Endothelial cell of umbilical vein (primary cell): Measurements from ENCODE around the gene APBA2.

Experiments used
- EZH2 ChIP-seq: IDR thresholded peaks from 2 replicates; pipeline ENCODE4 v1.6.1; 2012; ENCODE audit warnings: borderline replicate concordance, low read depth, mild to moderate bottlenecking, moderate library complexity, low read length, inconsistent platforms; ENCODE audit not compliant: severe bottlenecking
- GATA2 ChIP-seq: IDR thresholded peaks from 2 replicates; pipeline ENCODE4 v1.7.0; 2011; ENCODE audit warnings: low read depth, mild to moderate bottlenecking, moderate library complexity, mixed read lengths, low read length; ENCODE audit not compliant: insufficient read length, insufficient read depth
- POLR2A ChIP-seq: IDR thresholded peaks from 2 replicates; pipeline ENCODE4 v1.6.1; 2012; ENCODE audit warnings: low read depth, mild to moderate bottlenecking, control low read depth, low read length
- POLR2AphosphoS5 ChIP-seq: IDR thresholded peaks from 2 replicates; pipeline ENCODE4 v1.6.1; 2012; ENCODE audit warnings: low read depth, mild to moderate bottlenecking, control low read depth, low read length, moderate library complexity; ENCODE audit not compliant: insufficient read depth
- TF ChIP-seq, protein P1 (sequence below), 2 donors: IDR thresholded peaks; 1 replicate in 1 of 2; 2 replicates in 1 of 2; pipeline ENCODE4 v1.5.1; 2011; ENCODE audit warnings: low read length in 2 of 2, mild to moderate bottlenecking in 2 of 2, moderate library complexity in 2 of 2, control low read depth in 1 of 2, inconsistent platforms in 1 of 2, low read depth in 1 of 2; ENCODE audit not compliant: insufficient read depth in 1 of 2; ENCODE audit errors: extremely low read depth in 1 of 2
- TF ChIP-seq, protein P2 (sequence below): IDR thresholded peaks from 2 replicates; pipeline ENCODE4 v1.6.1; 2011; ENCODE audit not compliant: insufficient read depth, insufficient read length

DNA sequence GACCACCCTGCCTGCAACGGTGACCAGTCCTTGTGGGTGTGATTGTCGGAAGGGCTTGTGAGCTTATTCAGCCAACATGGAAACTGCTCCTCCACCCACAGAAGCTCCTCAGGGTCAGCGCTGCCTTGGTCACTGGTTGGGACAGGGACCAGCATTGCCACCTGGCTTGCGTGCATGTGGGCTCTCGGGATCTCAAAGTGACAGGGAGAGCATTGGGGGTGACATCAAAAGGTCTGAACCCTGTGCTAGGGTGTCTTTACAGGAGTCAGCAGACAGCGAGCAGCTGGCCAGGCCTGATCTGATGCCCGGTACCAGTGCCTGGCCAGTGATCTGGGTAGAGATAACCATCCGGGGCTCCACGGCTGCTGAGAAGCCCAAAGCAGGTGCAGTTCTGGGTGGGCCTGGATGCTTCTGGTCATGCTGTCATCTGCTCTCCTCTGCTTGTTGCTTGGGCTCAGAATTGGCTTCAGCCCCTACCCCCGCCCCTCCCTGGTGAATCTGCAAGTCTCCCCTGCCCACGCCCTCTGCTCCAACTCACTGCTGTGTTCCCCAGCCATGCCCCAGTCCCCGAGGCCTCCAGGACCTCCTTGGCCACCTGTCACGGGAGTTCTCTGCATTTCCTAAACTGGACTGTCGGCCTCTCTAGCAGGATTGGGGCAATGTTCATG, 249.0 kb downstream of the APBA2 start:
- TF ChIP-seq, protein P1, sequence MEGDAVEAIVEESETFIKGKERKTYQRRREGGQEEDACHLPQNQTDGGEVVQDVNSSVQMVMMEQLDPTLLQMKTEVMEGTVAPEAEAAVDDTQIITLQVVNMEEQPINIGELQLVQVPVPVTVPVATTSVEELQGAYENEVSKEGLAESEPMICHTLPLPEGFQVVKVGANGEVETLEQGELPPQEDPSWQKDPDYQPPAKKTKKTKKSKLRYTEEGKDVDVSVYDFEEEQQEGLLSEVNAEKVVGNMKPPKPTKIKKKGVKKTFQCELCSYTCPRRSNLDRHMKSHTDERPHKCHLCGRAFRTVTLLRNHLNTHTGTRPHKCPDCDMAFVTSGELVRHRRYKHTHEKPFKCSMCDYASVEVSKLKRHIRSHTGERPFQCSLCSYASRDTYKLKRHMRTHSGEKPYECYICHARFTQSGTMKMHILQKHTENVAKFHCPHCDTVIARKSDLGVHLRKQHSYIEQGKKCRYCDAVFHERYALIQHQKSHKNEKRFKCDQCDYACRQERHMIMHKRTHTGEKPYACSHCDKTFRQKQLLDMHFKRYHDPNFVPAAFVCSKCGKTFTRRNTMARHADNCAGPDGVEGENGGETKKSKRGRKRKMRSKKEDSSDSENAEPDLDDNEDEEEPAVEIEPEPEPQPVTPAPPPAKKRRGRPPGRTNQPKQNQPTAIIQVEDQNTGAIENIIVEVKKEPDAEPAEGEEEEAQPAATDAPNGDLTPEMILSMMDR (IDR thresholded peaks at IDR 0.05; ENCODE audit: extremely low read depth in 1 of 2, insufficient read depth in 1 of 2, low read depth in 1 of 2, low read length in 2 of 2), result no peak
- TF ChIP-seq EZH2 (no peak), POLR2A (no peak), POLR2AphosphoS5 (no peak), GATA2 (no peak)
- TF ChIP-seq, protein P2, sequence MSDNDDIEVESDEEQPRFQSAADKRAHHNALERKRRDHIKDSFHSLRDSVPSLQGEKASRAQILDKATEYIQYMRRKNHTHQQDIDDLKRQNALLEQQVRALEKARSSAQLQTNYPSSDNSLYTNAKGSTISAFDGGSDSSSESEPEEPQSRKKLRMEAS, result no peak
